Astrocyte (in vitro differentiated cells and primary cell): Measurements from ENCODE around the gene GH2. TPM values are rescaled to one million over a fixed set of nuclear protein-coding genes. Genes with fewer than 3 reads are reported as not detected.

Experiments used
- DNase-seq: peaks from one replicate; pipeline ENCODE4 v3.0.0-alpha.2; 2010; ENCODE audit warnings: low read depth
- FAIRE-seq: peaks from 2 replicates; lab custom pipeline; 2011; peaks lifted over from hg19 to GRCh38; lab: Jason Lieb, UNC
- H2AFZ ChIP-seq: 2 replicates; pipeline ENCODE4 v1.6.0; 2012; ENCODE audit warnings: low read depth, low read length, inconsistent platforms
- H3K27ac ChIP-seq: 2 replicates; pipeline ENCODE4 v1.5.1; 2011; ENCODE audit warnings: low read depth, low read length, inconsistent platforms
- H3K27me3 ChIP-seq: 2 replicates; pipeline ENCODE4 v1.6.0; 2011; ENCODE audit warnings: low read length, inconsistent platforms; ENCODE audit not compliant: insufficient read depth
- H3K36me3 ChIP-seq: 2 replicates; pipeline ENCODE4 v1.5.1; 2011; ENCODE audit warnings: low read length, inconsistent platforms; ENCODE audit not compliant: insufficient read depth
- H3K4me1 ChIP-seq: 2 replicates; pipeline ENCODE4 v1.5.1; 2011; ENCODE audit warnings: low read length, inconsistent platforms; ENCODE audit not compliant: insufficient read depth
- H3K4me2 ChIP-seq: 2 replicates; pipeline ENCODE4 v1.6.0; 2012; ENCODE audit warnings: low read length, inconsistent platforms
- H3K4me3 ChIP-seq: 2 replicates; pipeline ENCODE4 v1.5.1; 2011; ENCODE audit warnings: low read depth, mild to moderate bottlenecking, low read length, inconsistent platforms; ENCODE audit not compliant: insufficient read depth
- H3K79me2 ChIP-seq: 2 replicates; pipeline ENCODE4 v1.6.0; 2012; ENCODE audit warnings: mild to moderate bottlenecking, low read length, inconsistent platforms; ENCODE audit not compliant: insufficient read depth
- H3K9ac ChIP-seq: 2 replicates; pipeline ENCODE4 v1.6.0; 2012; ENCODE audit warnings: mild to moderate bottlenecking, low read length, inconsistent platforms
- H3K9me3 ChIP-seq: 2 replicates; pipeline ENCODE4 v1.5.1; 2012; ENCODE audit warnings: low read depth, mild to moderate bottlenecking, low read length, inconsistent platforms; ENCODE audit not compliant: insufficient read depth
- H4K20me1 ChIP-seq: 2 replicates; pipeline ENCODE4 v1.6.0; 2012; ENCODE audit warnings: low read length, inconsistent platforms; ENCODE audit not compliant: insufficient read depth
- H3K27ac Mint-ChIP-seq: one replicate; pipeline ENCODE4 v1.8.0; 2021; ENCODE audit warnings: mild to moderate bottlenecking, mixed read lengths; ENCODE audit not compliant: unreplicated experiment
- H3K27me3 Mint-ChIP-seq: one replicate; pipeline ENCODE4 v1.8.0; 2021; ENCODE audit warnings: low read depth, mixed read lengths; ENCODE audit not compliant: unreplicated experiment
- H3K36me3 Mint-ChIP-seq: one replicate; pipeline ENCODE4 v1.8.0; 2021; ENCODE audit warnings: low read depth, mixed read lengths; ENCODE audit not compliant: unreplicated experiment
- H3K4me1 Mint-ChIP-seq: one replicate; pipeline ENCODE4 v1.8.0; 2021; ENCODE audit warnings: low read depth, mixed read lengths; ENCODE audit not compliant: unreplicated experiment
- H3K4me3 Mint-ChIP-seq: one replicate; pipeline ENCODE4 v1.8.0; 2021; ENCODE audit warnings: mild to moderate bottlenecking, moderate library complexity, mixed read lengths; ENCODE audit not compliant: unreplicated experiment
- H3K9me3 Mint-ChIP-seq: one replicate; pipeline ENCODE4 v1.8.0; 2021; ENCODE audit warnings: mild to moderate bottlenecking, mixed read lengths; ENCODE audit not compliant: unreplicated experiment
- EZH2 ChIP-seq: IDR thresholded peaks from 2 replicates; pipeline ENCODE4 v1.6.1; 2012; ENCODE audit warnings: mild to moderate bottlenecking, low read length, inconsistent platforms; ENCODE audit not compliant: insufficient read depth
- total RNA-seq: library from RNA; stranded (reverse); gene quantifications from 2 replicates; pipeline ENCODE4 v1.2.1, GENCODE V29; 2021
- TF ChIP-seq, protein P1 (sequence below): IDR thresholded peaks from 2 replicates; pipeline ENCODE4 v1.5.1; 2011; ENCODE audit warnings: low read depth, mild to moderate bottlenecking, inconsistent platforms, low read length, moderate library complexity; ENCODE audit not compliant: insufficient read depth

GH2 gene
- total RNA-seq, 1 donor from 2014 or later = not detected

GRCh38 chr17:63842173-63842539, 39.6 kb downstream of the GH2 start:
- H4K20me1 ChIP-seq = peaks cover 47% of the 10 kb centered on the region
- H3K27ac ChIP-seq = peak overlapping the region; percentile 60
- peak overlapping the region; percentile 92 for H3K9ac ChIP-seq
- no peaks in the 10 kb centered on the region for H3K27me3 Mint-ChIP-seq
- H3K27ac Mint-ChIP-seq = peak overlapping the region; percentile 89
- no peaks in the 10 kb centered on the region for H3K9me3 Mint-ChIP-seq
- peaks cover 14% of the 10 kb centered on the region for H3K4me1 ChIP-seq
- no peaks in the 10 kb centered on the region for H3K36me3 ChIP-seq
- H3K79me2 ChIP-seq = peaks cover 49% of the 10 kb centered on the region
- no peaks in the 10 kb centered on the region for H3K36me3 Mint-ChIP-seq
- H3K4me2 ChIP-seq = peak overlapping the region; percentile 100
- no peaks in the 10 kb centered on the region for H3K9me3 ChIP-seq
- FAIRE-seq (no peak), DNase-seq (peak; percentile 9)
- H3K4me3 Mint-ChIP-seq = peak overlapping the region; percentile 94
- no peaks in the 10 kb centered on the region for H3K27me3 ChIP-seq
- H3K4me1 Mint-ChIP-seq = peaks cover 7% of the 10 kb centered on the region
- peak overlapping the region; percentile 70 for H2AFZ ChIP-seq
- H3K4me3 ChIP-seq = peak overlapping the region; percentile 88
- TF ChIP-seq EZH2 = no peak
- TF ChIP-seq, protein P1, sequence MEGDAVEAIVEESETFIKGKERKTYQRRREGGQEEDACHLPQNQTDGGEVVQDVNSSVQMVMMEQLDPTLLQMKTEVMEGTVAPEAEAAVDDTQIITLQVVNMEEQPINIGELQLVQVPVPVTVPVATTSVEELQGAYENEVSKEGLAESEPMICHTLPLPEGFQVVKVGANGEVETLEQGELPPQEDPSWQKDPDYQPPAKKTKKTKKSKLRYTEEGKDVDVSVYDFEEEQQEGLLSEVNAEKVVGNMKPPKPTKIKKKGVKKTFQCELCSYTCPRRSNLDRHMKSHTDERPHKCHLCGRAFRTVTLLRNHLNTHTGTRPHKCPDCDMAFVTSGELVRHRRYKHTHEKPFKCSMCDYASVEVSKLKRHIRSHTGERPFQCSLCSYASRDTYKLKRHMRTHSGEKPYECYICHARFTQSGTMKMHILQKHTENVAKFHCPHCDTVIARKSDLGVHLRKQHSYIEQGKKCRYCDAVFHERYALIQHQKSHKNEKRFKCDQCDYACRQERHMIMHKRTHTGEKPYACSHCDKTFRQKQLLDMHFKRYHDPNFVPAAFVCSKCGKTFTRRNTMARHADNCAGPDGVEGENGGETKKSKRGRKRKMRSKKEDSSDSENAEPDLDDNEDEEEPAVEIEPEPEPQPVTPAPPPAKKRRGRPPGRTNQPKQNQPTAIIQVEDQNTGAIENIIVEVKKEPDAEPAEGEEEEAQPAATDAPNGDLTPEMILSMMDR = no peak

- peaks cover 55% of the 10 kb centered on the region for H3K79me2 ChIP-seq
- Mint-ChIP-seq H3K4me1 (peaks cover 7% of the 10 kb centered on the region), H3K27me3 (no peaks in the 10 kb centered on the region), H3K36me3 (no peaks in the 10 kb centered on the region), H3K9me3 (no peaks in the 10 kb centered on the region), H3K27ac (peak overlapping the region; percentile 89), H3K4me3 (peak overlapping the region; percentile 94)
- peak overlapping the region; percentile 88 for H3K4me3 ChIP-seq
- H3K4me1 ChIP-seq = peaks cover 14% of the 10 kb centered on the region
- H3K36me3 ChIP-seq = no peaks in the 10 kb centered on the region
- FAIRE-seq = no peak
- no peaks in the 10 kb centered on the region for H3K9me3 ChIP-seq
- peak overlapping the region; percentile 60 for H3K27ac ChIP-seq
- peaks cover 53% of the 10 kb centered on the region for H4K20me1 ChIP-seq
- peak overlapping the region; percentile 70 for H2AFZ ChIP-seq
- peak overlapping the region; percentile 92 for H3K9ac ChIP-seq
- DNase-seq = peak; percentile 18
- TF ChIP-seq, protein P1 = no peak
- TF ChIP-seq EZH2 = no peak
- H3K27me3 ChIP-seq = no peaks in the 10 kb centered on the region
- H3K4me2 ChIP-seq = peak overlapping the region; percentile 100
Measured at GRCh38 chr17:63841350-63842172, 40.2 kb downstream of the GH2 start.
